ENCODE data around the gene TEX261.

DNA sequence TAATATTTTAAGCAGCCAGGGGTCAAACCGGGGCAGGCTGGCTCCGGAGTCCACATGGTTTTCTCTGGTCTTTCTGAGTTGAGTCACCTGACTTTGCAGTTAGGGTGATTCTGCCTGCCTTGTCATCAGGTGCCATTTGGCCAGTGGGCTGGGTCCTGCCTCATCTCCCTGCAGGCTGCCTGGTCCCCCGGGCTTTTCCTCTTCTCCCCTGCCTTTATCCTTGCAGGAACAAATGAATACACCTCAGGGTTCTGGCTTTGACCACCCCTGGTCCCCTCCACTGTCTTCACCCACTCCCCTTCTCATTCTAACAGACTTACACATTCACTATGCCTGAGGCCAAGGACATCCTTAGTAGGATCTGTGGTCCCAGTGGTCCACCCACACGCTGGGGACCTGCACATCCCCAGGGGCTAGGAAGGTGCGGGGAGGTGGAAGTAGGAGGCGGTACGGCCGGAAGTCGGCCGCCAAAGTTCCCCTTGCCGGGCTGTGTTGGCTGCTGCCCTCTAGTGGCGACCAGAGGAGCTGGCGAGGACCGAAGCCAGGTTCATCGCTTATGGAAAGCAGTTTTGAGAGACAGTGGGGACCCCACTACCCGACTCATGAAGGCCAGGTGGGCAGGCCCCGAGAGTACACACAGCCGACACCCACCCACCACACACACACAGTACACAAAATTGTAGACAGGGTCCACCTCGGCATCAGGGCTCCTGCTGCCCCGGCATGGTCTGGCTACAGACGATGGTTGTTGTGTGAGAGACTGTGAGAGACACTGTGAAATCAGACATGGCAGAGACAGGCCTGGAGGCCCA is 6.3 kb upstream of the TEX261 start:
- TF ChIP-seq, protein P1, sequence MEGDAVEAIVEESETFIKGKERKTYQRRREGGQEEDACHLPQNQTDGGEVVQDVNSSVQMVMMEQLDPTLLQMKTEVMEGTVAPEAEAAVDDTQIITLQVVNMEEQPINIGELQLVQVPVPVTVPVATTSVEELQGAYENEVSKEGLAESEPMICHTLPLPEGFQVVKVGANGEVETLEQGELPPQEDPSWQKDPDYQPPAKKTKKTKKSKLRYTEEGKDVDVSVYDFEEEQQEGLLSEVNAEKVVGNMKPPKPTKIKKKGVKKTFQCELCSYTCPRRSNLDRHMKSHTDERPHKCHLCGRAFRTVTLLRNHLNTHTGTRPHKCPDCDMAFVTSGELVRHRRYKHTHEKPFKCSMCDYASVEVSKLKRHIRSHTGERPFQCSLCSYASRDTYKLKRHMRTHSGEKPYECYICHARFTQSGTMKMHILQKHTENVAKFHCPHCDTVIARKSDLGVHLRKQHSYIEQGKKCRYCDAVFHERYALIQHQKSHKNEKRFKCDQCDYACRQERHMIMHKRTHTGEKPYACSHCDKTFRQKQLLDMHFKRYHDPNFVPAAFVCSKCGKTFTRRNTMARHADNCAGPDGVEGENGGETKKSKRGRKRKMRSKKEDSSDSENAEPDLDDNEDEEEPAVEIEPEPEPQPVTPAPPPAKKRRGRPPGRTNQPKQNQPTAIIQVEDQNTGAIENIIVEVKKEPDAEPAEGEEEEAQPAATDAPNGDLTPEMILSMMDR (IDR thresholded peaks at IDR 0.05; ENCODE audit: borderline replicate concordance, extremely low read depth, low read length, poor library complexity, severe bottlenecking) = peak; percentile 96
- no peak for TF ChIP-seq EZH2 (IDR thresholded peaks at IDR 0.05; ENCODE audit: borderline replicate concordance, low read depth, low read length, severe bottlenecking)
